COLO829 (cell line): ENCODE results near the gene ATP12A.
A peak's percentile ranks its signal among the peaks of the same experiment; 100 is the strongest.

Source experiments
- DNase-seq: peaks from one replicate; pipeline ENCODE4 v3.0.0; 2012; ENCODE audit warnings: low spot score

Gene ATP12A

GRCh38 chr13:24663586-24663985, 16.6 kb upstream of the ATP12A start:
- no peak for DNase-seq

GRCh38 chr13:24664726-24665409, 15.3 kb upstream of the ATP12A start:
- DNase-seq, result no peak

- no peak for DNase-seq
Measured at GRCh38 chr13:24668511-24668910, 11.7 kb upstream of the ATP12A start.

GRCh38 chr13:24668955-24669582, 11.1 kb upstream of the ATP12A start:
- DNase-seq, result no peak

GRCh38 chr13:24670174-24670573, 10.0 kb upstream of the ATP12A start:
- DNase-seq, result no peak

- DNase-seq, result peak; percentile 45
Measured at GRCh38 chr13:24670961-24671381, 9.2 kb upstream of the ATP12A start.

GRCh38 chr13:24671386-24672113, 8.7 kb upstream of the ATP12A start:
- peak; percentile 87 for DNase-seq

GRCh38 chr13:24672141-24673132, 7.8 kb upstream of the ATP12A start:
- no peak for DNase-seq

- DNase-seq, result no peak
Measured at GRCh38 chr13:24675806-24676570, 4.2 kb upstream of the ATP12A start.

- DNase-seq, result no peak
Measured at GRCh38 chr13:24678151-24678550, 2.1 kb upstream of the ATP12A start.

- no peak for DNase-seq
Measured at GRCh38 chr13:24679686-24680085, 522 bp upstream of the ATP12A start.

- no peak for DNase-seq
Measured at GRCh38 chr13:24680921-24681604, 855 bp downstream of the ATP12A start.

GRCh38 chr13:24681930-24682329, 1.7 kb downstream of the ATP12A start:
- no peak for DNase-seq

GRCh38 chr13:24682353-24682752, 2.1 kb downstream of the ATP12A start:
- DNase-seq, result no peak

- DNase-seq, result no peak
Measured at GRCh38 chr13:24683351-24683750, 3.1 kb downstream of the ATP12A start.

- peak; percentile 76 for DNase-seq
Measured at GRCh38 chr13:24683838-24684599, 3.8 kb downstream of the ATP12A start.

- DNase-seq, result peak; percentile 71
Measured at GRCh38 chr13:24684600-24684998, 4.4 kb downstream of the ATP12A start.

GRCh38 chr13:24685314-24685713, 5.1 kb downstream of the ATP12A start:
- DNase-seq, result no peak

- DNase-seq, result no peak
Measured at GRCh38 chr13:24687611-24688010, 7.4 kb downstream of the ATP12A start.

- no peak for DNase-seq
Measured at GRCh38 chr13:24688111-24688510, 7.9 kb downstream of the ATP12A start.
